DMS153 treated with DMSO at 0.1 percent for 48 hours (cell line): ENCODE measurements around the gene CENPP.
"Not testable (repeated sequence)": the region's sequence is repeated elsewhere in the genome, so short reads cannot be mapped to it uniquely, and the experiment has no call there.

Source experiments
- DNase-seq: peaks from one replicate; lab custom pipeline; 2025; ENCODE audit not compliant: unreplicated experiment; lab: John Stamatoyannopoulos, UW

CENPP gene

GRCh38 chr9:92589923-92590322 is 264.2 kb downstream of the CENPP start:
- DNase-seq, result no peak

DNA sequence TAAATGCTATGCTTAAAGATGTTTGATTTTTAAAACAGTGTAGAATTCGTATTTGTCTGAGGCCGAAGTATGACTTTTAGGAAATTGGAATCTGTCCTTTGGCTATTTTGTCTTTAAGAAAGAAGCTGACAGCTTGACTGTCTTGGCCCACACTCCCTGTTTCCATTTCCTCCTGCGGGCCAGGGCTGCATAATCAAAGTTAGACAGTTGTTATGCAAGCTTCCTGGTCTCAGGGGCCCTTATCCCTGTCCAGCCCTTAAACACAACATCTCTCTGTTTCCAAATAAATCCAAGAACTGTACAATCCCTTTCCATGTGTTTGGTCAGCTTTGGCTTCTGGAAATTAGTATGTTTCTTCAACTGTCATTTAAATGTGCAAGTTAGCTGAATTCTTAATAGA is 264.6 kb downstream of the CENPP start:
- no peak for DNase-seq

DNA sequence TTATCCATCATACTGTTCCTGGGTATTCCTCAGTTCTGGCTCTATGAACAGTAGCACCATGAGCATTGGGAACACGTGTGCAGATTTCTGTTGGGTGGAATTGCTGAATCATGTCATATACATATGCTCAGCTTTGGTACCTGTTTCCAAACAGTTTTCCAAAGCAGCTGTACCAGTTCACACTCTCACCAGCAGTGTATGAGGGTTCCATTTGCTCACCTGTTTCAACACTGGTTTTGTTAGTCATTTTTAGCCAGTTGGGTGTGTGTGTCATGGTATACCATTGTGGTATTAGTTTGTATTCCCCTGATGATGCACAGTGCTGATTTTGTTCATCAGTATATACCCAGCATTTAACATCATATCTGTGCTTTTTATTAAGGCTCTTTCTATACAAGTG is 266.8 kb downstream of the CENPP start:
- DNase-seq, result no peak

- no peak for DNase-seq
Observed at GRCh38 chr9:92592946-92593861, 267.5 kb downstream of the CENPP start.

GRCh38 chr9:92595075-92595474 is 269.3 kb downstream of the CENPP start:
- not testable (repeated sequence) for DNase-seq

DNA sequence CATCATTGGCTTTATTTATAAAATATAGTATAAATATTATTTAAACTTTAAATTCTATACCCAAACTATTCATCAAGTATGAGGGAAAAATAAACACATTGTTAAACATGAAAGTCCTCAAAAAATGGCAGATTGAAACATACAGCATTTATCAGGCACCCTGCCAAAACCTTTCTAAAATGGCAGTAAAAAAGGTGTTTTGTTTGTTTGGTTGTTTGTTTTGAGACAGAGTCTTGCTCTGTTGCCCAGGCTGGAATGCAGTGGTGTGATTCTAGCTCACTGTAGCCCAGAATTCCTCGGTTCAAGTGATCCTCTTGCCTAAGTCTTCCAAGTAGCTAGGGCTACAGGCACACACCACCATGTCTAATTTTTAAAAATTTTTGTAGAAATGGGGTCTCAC is 270.2 kb downstream of the CENPP start:
- DNase-seq, result no peak

GRCh38 chr9:92598382-92598781 is 272.6 kb downstream of the CENPP start:
- no peak for DNase-seq

GRCh38 chr9:92599938-92600461 is 274.2 kb downstream of the CENPP start:
- DNase-seq, result no peak

DNA sequence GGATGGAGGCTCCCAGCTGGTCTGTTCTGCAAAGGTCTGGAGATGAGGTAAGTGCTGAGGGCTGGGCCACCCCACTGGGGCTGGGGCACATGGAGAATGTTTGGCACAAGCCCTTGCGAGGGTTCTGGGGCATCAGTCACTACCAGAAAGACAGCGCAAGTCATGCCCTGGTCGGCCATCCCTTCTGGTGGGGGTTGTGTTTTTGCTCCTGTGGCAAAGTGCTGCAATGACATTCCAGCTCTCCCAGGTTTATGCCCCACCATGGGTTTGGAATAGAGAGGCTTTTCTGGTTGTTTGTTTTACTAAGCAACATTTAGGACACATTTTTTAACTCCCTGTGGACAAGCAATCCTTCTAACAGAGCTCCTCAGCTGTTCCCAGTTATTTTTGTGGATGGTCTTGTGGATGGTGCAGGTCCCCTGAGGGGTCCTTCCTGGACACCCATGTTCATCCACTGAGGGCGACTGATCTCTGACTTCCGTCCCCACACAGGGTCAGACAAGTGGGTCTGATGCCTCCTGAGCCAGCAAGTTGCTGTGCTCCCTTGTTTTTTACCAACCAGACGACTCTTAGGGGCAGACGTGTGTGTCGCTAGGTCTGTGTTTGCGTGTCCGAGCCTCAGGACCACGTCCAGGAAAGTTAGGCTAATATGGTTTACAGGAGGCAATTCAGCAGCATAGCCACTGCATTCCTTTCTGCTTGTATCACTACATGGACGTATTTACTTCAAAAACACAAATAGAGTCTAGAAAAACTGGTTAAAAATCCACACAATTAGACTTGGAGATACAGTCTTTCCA is 274.9 kb downstream of the CENPP start:
- DNase-seq, result no peak

DNA sequence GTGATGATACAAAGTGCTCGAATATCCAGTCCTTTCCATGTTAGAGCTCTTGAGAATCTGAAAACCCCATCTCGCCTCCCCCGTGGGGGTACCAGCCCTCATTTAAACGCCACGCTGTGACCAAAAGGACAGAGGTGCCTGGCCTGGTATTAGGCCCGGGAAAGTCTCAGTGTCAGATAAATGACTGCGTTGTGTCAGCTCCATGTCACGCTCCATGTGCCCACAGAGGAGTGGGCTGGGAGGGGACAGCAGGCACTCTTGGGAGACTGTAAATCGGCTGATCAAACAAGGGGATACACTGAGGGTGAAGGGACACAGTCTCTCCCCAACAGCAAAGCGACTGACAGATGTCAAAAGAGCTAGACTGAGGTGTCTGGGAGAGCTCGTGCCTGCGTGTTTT is 275.7 kb downstream of the CENPP start:
- no peak for DNase-seq

GRCh38 chr9:92602413-92602812 is 276.7 kb downstream of the CENPP start:
- no peak for DNase-seq

DNA sequence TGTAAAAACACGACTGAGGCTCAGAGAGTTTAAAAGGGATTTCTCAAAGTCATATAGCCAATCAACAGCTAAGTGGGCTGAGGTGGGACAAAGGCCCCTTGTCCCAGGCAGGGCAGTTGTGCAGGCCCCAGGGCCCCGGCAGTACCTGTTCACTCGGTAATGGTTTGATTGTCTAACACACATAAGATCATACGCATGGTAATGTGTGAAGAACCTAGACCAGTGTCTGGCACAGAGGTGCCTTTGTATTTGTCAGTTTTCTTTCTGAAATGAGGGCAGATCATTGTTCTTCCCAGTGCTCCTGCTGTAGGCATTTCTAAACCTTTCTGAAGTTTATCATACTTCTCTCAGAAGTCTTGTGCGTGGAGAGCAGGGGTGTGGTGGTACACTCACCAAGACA is 277.3 kb downstream of the CENPP start:
- DNase-seq, result no peak

DNA sequence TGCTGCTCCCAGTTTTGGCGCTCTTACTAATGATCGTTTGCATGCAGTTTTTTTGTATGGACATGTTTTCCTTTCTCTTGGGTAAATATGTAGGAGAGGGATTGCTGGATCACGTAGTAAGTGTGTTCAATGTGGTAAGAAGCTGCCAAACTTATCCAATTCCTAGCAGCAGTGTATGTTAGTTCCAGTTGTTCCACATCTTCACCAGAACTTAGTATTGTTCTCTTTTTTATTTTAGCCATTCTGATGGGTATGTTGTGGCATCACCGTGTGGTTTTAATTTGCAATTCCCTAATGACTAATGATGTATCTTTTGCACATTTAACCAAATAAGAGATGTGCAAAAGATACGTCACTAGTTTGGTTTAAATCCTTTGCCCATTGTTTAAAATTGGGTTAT is 278.2 kb downstream of the CENPP start:
- DNase-seq, result no peak

- no peak for DNase-seq
Observed at GRCh38 chr9:92605224-92605623, 279.5 kb downstream of the CENPP start.

- no peak for DNase-seq
Observed at GRCh38 chr9:92607088-92607487, 281.3 kb downstream of the CENPP start.

DNA sequence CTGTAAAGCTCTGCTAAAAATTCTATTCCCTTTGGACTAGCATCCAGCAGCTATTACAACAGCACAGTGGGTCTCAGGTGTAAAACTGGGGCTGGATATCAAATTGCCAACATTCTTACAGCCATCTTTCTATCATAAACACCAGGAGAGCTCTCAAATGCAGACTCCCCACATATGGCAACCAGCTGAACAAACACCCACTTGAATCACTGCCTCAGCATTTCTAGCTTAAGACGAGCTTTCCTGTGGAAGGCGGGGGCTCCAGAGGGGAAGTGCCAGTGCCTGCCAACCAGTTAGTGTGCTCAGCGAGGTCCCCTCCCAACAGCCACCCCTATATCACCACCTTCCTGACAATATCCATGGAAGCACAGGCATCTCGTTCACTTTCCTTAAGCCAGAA is 282.0 kb downstream of the CENPP start:
- DNase-seq, result peak; percentile 62

GRCh38 chr9:92608241-92608908 is 282.6 kb downstream of the CENPP start:
- no peak for DNase-seq

DNA sequence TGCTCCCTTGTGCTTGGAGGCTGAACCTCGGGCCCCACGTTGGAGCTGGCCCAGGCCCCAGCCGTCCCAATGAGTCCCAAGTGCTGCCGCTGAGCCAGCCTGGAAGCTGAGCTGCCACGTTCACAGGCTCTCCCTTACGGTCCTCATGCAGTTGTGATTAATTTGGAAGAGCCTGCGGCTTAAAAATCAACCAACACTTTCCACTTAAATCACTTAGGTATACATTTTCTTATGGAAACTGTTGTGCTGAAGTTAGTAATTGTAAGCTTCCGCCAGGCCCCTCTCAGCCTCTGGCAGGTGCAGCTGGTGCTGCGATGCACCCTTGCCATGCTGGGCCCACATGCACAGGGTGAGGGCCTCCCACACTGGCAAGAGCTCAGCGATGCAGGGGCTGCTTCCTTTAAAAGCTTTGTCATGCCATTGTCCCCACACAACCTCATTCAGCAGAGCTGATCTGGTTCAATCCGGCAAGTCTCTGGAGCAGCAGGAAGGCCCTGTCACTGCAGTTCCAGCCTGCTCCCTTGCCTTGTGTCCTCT is 283.2 kb downstream of the CENPP start:
- DNase-seq, result peak; percentile 49

GRCh38 chr9:92610470-92611420 is 285.0 kb downstream of the CENPP start:
- DNase-seq, result no peak
